Fibroblast of lung (primary cell): ENCODE measurements around the gene RRAGA. TPM values are rescaled to one million over a fixed set of nuclear protein-coding genes. Genes with fewer than 3 reads are reported as not detected.

ENCODE experiments used
- DNase-seq, 2 donors: peaks; one replicate each; pipeline versions ENCODE4 v3.0.0 to v3.0.0-alpha.2; 2010; ENCODE audit warnings: low read depth in 2 of 2
- H2AFZ ChIP-seq: 2 replicates; pipeline ENCODE4 v1.5.1; 2012; ENCODE audit warnings: low read length, control low read depth, inconsistent platforms
- H3K27ac ChIP-seq: 2 replicates; pipeline ENCODE4 v1.5.1; 2011; ENCODE audit warnings: low read length, control low read depth; ENCODE audit not compliant: insufficient read depth
- H3K27me3 ChIP-seq: 2 replicates; pipeline ENCODE4 v1.5.1; 2011; ENCODE audit warnings: mild to moderate bottlenecking, low read length; ENCODE audit not compliant: control insufficient read depth, insufficient read depth
- H3K36me3 ChIP-seq: 2 replicates; pipeline ENCODE4 v1.5.1; 2011; ENCODE audit warnings: low read length; ENCODE audit not compliant: control insufficient read depth, insufficient read depth
- H3K4me1 ChIP-seq: 2 replicates; pipeline ENCODE4 v1.5.1; 2011; ENCODE audit warnings: low read length; ENCODE audit not compliant: control insufficient read depth, insufficient read depth; ENCODE audit errors: extremely low read depth
- H3K4me2 ChIP-seq: 2 replicates; pipeline ENCODE4 v1.5.1; 2011; ENCODE audit warnings: low read length, control low read depth; ENCODE audit not compliant: insufficient read depth; ENCODE audit errors: extremely low read depth
- H3K4me3 ChIP-seq, 4 experiments: fragments of 200-600 bp in 1 of 4; sonication (generic) in 1 of 4; replicated peaks in 1 of 4; 2 replicates each; pipeline ENCODE4 v1.5.1; 2011 to 2016; ENCODE audit warnings: low read length in 4 of 4, low read depth in 3 of 4, mild to moderate bottlenecking in 3 of 4, control low read depth in 2 of 4, inconsistent platforms in 1 of 4, mixed read lengths in 1 of 4; ENCODE audit not compliant: insufficient read depth in 1 of 4; ENCODE audit errors: control extremely low read depth in 1 of 4
- H3K79me2 ChIP-seq: 2 replicates; pipeline ENCODE4 v1.5.1; 2012; ENCODE audit warnings: mild to moderate bottlenecking, low read length, inconsistent platforms; ENCODE audit not compliant: control insufficient read depth, insufficient read depth
- H3K9ac ChIP-seq: 2 replicates; pipeline ENCODE4 v1.5.1; 2011; ENCODE audit warnings: mild to moderate bottlenecking, low read length, control low read depth; ENCODE audit not compliant: insufficient read depth
- H3K9me3 ChIP-seq: 2 replicates; pipeline ENCODE4 v1.5.1; 2012; ENCODE audit warnings: low read depth, low read length; ENCODE audit not compliant: control insufficient read depth, insufficient read depth
- H4K20me1 ChIP-seq: 2 replicates; pipeline ENCODE4 v1.5.1; 2011; ENCODE audit warnings: low read length; ENCODE audit not compliant: control insufficient read depth, insufficient read depth; ENCODE audit errors: extremely low read depth
- CTCF ChIP-seq, 2 donors: IDR thresholded peaks in 1 of 2; conservative IDR thresholded peaks in 1 of 2; 1 replicate in 1 of 2; 2 replicates in 1 of 2; pipeline ENCODE4 v1.5.1; 2011 to 2012; ENCODE audit warnings: low read length in 2 of 2, control low read depth in 1 of 2, inconsistent platforms in 1 of 2, low read depth in 1 of 2, mild to moderate bottlenecking in 1 of 2
- EZH2 ChIP-seq: IDR thresholded peaks from 2 replicates; pipeline ENCODE4 v1.5.1; 2012; ENCODE audit warnings: low read length, control low read depth, mild to moderate bottlenecking; ENCODE audit errors: missing control alignments
- polyA plus RNA-seq, 2 donors: library from polyadenylated mRNA; depleted of rRNA in 1 of 2; stranded (reverse) in 1 of 2; unstranded in 1 of 2; fragments of >200 nt; gene quantifications; 2 replicates each; pipeline ENCODE4 v1.2.1, GENCODE V29; 2011 to 2012; ENCODE audit warnings: missing spikeins in 1 of 2
- total RNA-seq: library from RNA; depleted of rRNA; stranded (reverse); fragments of >200 nt; gene quantifications from 2 replicates; pipeline ENCODE4 v1.2.1, GENCODE V29; 2014

RRAGA gene
- total and polyA plus RNA-seq, 2 donors (not counting 1 experiment from before 2014, with no cell fraction given), result 62.9 to 186 TPM

GRCh38 chr9:19022206-19022605 lies 27.0 kb upstream of the RRAGA start:
- Histone ChIP-seq H3K9ac (no peak overlapping the region), H3K36me3 (no peaks in the 10 kb centered on the region), H3K79me2 (no peaks in the 10 kb centered on the region), H4K20me1 (no peaks in the 10 kb centered on the region), H3K4me2 (no peak overlapping the region), H3K4me3 (no peak overlapping the region), H3K4me1 (no peaks in the 10 kb centered on the region), H3K27me3 (peaks cover 4% of the 10 kb centered on the region), H2AFZ (no peak overlapping the region), H3K27ac (no peak overlapping the region), H3K9me3 (no peaks in the 10 kb centered on the region)
- TF ChIP-seq CTCF (conservative IDR thresholded peaks at IDR 0.05 in 1 of 2, IDR thresholded peaks at IDR 0.05 in 1 of 2; ENCODE audit: low read depth in 1 of 2, low read length in 2 of 2) (no peak), EZH2 (no peak)
- DNase-seq, result no peak

GRCh38 chr9:19023078-19023477 lies 26.1 kb upstream of the RRAGA start:
- Histone ChIP-seq H3K27me3 (peaks cover 4% of the 10 kb centered on the region), H3K4me3 (no peak overlapping the region), H3K9me3 (no peaks in the 10 kb centered on the region), H2AFZ (no peak overlapping the region), H3K79me2 (no peaks in the 10 kb centered on the region), H3K4me1 (no peaks in the 10 kb centered on the region), H3K36me3 (no peaks in the 10 kb centered on the region), H3K9ac (no peak overlapping the region), H3K27ac (no peak overlapping the region), H4K20me1 (no peaks in the 10 kb centered on the region), H3K4me2 (no peak overlapping the region)
- TF ChIP-seq EZH2, result no peak
- TF ChIP-seq CTCF (conservative IDR thresholded peaks at IDR 0.05 in 1 of 2, IDR thresholded peaks at IDR 0.05 in 1 of 2; ENCODE audit: low read depth in 1 of 2, low read length in 2 of 2), result no peak
- no peak for DNase-seq

GRCh38 chr9:19026375-19026774 lies 22.9 kb upstream of the RRAGA start:
- Histone ChIP-seq H3K36me3 (no peaks in the 10 kb centered on the region), H3K4me2 (no peak overlapping the region), H3K27ac (no peak overlapping the region), H4K20me1 (no peaks in the 10 kb centered on the region), H3K27me3 (peaks cover 4% of the 10 kb centered on the region), H3K9me3 (no peaks in the 10 kb centered on the region), H3K4me3 (no peak overlapping the region), H3K79me2 (no peaks in the 10 kb centered on the region), H2AFZ (no peak overlapping the region), H3K4me1 (no peaks in the 10 kb centered on the region), H3K9ac (no peak overlapping the region)
- no peak for TF ChIP-seq CTCF (conservative IDR thresholded peaks at IDR 0.05 in 1 of 2, IDR thresholded peaks at IDR 0.05 in 1 of 2; ENCODE audit: low read depth in 1 of 2, low read length in 2 of 2)
- no peak for TF ChIP-seq EZH2
- DNase-seq, result no peak
